PFSK-1 (cell line): Measurements from ENCODE around the gene GEMIN7.

Experiments used
- POLR2AphosphoS5 ChIP-seq: IDR thresholded peaks from 2 replicates; pipeline ENCODE4 v1.6.1; 2012; ENCODE audit warnings: low read depth, mild to moderate bottlenecking, control low read depth, low read length, moderate library complexity
- SIN3A ChIP-seq: IDR thresholded peaks from 2 replicates; pipeline ENCODE4 v1.6.1; 2012; ENCODE audit warnings: mild to moderate bottlenecking, low read length, moderate library complexity, borderline replicate concordance; ENCODE audit not compliant: insufficient read depth
- TF ChIP-seq, protein P1 (sequence below), 2 experiments: IDR thresholded peaks; 2 replicates each; pipeline versions ENCODE4 v1.6.1 to v1.8.0; 2011 to 2012; ENCODE audit warnings: low read depth in 2 of 2, low read length in 2 of 2, control low read depth in 1 of 2, inconsistent platforms in 1 of 2, mild to moderate bottlenecking in 1 of 2, moderate library complexity in 1 of 2; ENCODE audit not compliant: insufficient read depth in 1 of 2

DNA sequence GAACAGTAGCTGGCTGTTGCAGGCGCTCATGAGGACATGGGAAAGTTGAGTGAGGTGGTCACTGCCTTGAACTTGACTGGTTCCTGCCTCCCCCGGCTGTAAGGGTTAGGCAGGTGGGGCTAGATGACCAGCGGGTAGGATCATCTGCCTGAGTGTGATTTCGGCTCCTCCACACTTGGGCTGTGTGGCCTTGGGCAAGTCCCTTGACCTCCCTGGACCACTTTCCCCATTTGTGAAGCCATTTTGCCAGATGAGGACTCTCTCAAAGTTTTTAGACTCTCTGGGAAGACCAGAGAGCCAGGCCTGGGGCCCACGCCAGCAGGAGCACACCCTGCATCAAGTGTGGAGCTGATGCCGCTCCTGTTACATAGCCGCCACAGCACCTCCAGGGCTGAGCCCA is 23.4 kb downstream of the GEMIN7 start:
- TF ChIP-seq, protein P1, sequence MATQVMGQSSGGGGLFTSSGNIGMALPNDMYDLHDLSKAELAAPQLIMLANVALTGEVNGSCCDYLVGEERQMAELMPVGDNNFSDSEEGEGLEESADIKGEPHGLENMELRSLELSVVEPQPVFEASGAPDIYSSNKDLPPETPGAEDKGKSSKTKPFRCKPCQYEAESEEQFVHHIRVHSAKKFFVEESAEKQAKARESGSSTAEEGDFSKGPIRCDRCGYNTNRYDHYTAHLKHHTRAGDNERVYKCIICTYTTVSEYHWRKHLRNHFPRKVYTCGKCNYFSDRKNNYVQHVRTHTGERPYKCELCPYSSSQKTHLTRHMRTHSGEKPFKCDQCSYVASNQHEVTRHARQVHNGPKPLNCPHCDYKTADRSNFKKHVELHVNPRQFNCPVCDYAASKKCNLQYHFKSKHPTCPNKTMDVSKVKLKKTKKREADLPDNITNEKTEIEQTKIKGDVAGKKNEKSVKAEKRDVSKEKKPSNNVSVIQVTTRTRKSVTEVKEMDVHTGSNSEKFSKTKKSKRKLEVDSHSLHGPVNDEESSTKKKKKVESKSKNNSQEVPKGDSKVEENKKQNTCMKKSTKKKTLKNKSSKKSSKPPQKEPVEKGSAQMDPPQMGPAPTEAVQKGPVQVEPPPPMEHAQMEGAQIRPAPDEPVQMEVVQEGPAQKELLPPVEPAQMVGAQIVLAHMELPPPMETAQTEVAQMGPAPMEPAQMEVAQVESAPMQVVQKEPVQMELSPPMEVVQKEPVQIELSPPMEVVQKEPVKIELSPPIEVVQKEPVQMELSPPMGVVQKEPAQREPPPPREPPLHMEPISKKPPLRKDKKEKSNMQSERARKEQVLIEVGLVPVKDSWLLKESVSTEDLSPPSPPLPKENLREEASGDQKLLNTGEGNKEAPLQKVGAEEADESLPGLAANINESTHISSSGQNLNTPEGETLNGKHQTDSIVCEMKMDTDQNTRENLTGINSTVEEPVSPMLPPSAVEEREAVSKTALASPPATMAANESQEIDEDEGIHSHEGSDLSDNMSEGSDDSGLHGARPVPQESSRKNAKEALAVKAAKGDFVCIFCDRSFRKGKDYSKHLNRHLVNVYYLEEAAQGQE (IDR thresholded peaks at IDR 0.05; ENCODE audit: insufficient read depth in 1 of 2, low read depth in 2 of 2, low read length in 2 of 2), result no peak
- TF ChIP-seq SIN3A (no peak), POLR2AphosphoS5 (no peak)
